Fibroblast of pulmonary artery (primary cell): ENCODE measurements around the gene SLC35G6.

Source experiments
- DNase-seq: peaks from one replicate; pipeline ENCODE4 v3.0.0-alpha.2; 2010; ENCODE audit warnings: low read depth
- H3K4me3 ChIP-seq: replicated peaks from 2 replicates; pipeline ENCODE4 v1.5.1; 2011; ENCODE audit warnings: low read depth, mild to moderate bottlenecking, control low read depth, low read length, moderate library complexity
- TF ChIP-seq, protein P1 (sequence below): IDR thresholded peaks from 2 replicates; pipeline ENCODE4 v1.5.1; 2011; ENCODE audit warnings: mild to moderate bottlenecking, control low read depth, low read length, inconsistent platforms; ENCODE audit errors: missing control alignments

Gene SLC35G6

DNA sequence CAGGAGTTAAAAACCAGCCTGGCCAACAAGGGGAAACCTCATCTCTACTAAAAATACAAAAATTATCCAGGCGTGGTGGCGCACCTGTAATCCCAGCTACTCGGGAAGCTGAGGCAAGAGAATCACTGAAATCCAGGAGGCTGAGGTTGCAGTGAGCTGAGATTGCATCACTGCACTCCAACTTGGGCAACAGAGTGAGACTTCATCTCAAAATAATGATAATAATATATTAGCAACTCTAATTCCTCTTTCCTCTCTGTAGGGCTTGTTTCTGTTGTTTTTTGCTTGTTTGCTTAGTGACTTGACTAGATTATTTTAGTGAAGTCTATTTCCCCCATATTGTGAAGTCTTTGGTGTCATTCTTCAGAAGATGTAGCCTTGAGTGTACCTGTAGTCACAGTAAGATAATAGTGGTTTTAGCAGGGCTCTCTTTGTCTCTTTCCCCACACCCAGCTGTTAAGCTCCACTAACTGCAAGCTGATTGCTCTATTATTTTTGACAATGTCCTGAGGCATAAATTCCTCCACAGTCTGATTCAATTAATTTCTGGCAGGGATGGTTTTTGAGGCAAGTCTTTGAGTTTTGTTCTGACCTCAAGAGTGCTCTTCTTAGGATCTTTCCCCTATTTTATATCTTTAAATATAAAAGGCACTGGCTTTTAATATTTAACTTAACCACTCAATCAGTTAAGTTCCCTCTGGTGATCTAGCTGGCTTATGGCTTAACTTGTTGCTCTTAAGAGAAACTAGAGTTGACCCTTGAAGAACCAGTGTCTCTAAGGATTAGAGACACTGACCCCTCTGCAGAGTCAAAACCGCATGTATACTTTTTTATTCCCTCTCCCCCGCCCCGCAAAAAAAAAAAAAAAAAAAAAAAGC, 49.0 kb downstream of the SLC35G6 start:
- no peak overlapping the region for H3K4me3 ChIP-seq
- TF ChIP-seq, protein P1, sequence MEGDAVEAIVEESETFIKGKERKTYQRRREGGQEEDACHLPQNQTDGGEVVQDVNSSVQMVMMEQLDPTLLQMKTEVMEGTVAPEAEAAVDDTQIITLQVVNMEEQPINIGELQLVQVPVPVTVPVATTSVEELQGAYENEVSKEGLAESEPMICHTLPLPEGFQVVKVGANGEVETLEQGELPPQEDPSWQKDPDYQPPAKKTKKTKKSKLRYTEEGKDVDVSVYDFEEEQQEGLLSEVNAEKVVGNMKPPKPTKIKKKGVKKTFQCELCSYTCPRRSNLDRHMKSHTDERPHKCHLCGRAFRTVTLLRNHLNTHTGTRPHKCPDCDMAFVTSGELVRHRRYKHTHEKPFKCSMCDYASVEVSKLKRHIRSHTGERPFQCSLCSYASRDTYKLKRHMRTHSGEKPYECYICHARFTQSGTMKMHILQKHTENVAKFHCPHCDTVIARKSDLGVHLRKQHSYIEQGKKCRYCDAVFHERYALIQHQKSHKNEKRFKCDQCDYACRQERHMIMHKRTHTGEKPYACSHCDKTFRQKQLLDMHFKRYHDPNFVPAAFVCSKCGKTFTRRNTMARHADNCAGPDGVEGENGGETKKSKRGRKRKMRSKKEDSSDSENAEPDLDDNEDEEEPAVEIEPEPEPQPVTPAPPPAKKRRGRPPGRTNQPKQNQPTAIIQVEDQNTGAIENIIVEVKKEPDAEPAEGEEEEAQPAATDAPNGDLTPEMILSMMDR, result no peak
- no peak for DNase-seq
